Activated T-helper 1 cell treated with Interleukin-2 at 50 U/mL for 16 hours (primary cell): ENCODE data around the gene DTX1.

Experiments used
- DNase-seq: peaks from one replicate; pipeline ENCODE4 v3.0.0-alpha.2; 2020; ENCODE audit warnings: low read depth

Gene DTX1

DNA sequence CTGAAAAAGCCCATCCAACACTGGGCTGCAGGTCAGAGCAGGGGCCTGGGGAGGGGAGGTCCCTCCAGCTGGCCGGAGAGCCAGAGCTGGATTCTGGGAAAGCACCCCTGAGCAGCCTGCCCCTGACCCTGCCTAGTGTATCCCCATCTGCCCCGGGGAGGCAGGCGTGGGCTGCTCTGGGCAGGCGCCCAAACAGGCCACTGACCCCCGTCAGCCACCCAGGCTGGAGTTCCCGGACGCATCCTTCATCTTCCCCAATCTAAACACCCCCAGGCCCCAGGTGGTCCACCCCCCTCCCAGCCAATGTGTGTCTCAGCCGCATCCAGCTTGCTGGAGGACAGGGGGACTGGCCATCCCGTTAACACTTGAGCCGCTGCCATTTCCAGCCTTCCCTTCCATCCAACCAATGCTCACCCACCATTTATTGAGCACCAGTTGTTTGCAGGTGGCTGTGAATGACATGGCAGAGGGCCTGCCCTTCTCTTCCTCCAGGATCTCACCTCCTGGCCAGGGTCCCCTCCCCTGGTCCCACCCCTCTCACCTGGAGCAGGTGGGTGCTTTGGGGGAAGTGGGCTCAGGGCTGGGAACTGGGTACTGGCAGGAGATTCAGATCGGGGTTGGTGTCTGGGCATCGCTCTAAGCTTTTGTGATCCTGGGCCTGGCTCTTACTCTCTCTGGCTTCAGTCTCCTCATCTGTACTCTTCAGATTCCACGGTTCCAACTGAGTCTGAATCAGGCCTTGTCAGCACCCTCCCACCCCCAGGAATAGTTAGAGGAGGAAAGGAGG is 743 bp upstream of the DTX1 start:
- DNase-seq: no peak

DNA sequence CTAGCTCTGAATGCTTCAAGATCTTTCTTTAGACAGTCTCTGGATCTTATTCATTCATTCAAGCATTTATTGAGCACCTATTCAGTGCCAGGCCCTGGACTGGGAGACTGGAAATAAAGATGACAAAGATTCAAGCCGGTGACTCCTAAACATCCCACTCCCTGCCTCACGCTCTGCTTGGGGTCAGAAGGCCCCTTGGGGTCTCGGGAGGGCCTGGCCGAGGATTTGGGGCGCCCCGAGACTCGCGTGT is 224 bp upstream of the DTX1 start:
- no peak for DNase-seq

DNA sequence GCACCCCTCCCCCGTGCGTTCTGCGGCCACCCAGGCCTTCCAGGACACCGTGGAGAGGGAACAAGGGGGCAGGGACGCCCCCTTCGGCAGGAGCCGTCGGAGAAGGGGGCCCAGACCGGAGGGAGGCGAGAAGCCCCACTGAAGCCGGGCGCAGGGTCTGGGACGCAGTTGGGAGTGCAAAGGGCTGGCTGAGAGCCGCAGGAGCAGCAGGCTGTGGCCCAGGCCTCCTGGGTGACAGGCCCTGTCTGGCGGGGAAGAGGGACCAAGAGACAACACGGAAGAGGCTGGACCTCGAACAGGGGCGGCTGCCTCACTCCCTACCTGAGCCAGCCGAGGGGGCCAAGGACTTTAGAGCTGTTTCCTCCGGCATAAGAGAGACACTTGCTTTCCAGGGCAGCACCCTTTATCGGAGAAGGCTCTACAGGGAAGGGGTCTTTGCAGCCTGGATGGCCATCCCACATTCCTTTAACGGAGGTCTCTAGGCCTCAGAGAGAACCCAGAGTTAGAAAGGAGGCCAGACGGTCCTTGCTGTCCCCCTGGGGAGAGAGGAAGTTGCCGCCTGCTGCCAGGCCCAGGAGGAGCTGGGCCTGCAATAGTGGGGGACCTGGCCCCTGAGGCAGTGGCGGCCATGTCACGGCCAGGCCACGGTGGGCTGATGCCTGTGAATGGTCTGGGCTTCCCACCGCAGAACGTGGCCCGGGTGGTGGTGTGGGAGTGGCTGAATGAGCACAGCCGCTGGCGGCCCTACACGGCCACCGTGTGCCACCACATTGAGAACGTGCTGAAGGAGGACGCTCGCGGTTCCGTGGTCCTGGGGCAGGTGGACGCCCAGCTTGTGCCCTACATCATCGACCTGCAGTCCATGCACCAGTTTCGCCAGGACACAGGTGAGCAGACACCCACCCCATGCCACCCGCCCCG is 1.3 kb downstream of the DTX1 start:
- no peak for DNase-seq

DNA sequence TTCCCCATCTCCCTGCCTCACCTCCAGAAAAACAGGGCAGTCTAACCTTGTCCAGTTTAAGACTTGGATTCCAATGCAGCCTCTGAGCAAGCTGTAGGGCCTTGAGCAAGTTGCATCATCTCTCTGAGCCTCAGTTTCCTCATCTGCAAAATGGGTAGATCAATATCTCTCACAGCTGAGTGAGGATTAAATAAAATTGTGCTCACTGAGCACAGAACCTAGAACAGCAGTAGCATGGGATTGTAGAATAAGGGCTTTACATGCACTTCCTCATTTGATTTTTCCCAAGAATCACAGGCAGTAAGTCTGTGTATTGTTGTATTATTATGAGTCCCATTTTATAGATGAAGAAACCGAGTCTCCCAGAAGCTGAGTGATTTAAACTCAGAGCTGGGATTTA is 2.0 kb downstream of the DTX1 start:
- no peak for DNase-seq

GRCh38 chr12:113059071-113059595 is 2.6 kb downstream of the DTX1 start:
- DNase-seq: no peak

- no peak for DNase-seq
These were observed 3.9 kb downstream of the DTX1 start for GRCh38 chr12:113060336-113060960.

DNA sequence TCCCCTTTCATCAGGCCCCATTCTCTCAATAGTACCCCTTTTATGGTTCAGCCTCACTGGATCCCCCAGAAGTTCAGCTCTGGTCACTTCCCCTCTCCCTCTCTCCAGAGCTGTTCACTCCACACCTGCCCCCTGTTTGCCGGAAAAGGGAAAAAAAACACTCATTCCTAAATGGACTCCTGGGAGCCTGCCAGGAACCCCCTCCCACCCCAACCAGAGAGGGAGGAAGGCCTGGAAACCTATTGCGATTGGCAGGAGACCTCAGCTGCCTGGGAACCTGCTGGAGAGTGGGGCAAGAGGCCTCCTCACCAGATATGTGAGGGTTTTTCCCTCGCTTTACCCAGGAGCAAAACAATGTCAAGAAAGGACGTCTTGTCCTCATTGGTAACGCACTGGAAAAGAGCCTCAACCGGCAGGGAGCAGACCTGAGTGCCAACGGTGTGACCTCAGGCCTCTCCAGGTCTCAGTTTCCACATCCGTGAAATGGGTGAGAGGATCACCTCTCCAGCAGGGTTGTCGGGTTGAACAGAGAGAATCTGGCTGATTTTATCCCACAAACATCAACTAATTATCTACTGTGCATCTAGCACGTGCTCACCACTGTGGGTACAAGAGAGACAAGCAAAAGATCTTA is 4.6 kb downstream of the DTX1 start:
- no peak for DNase-seq

GRCh38 chr12:113062502-113063395 is 6.2 kb downstream of the DTX1 start:
- no peak for DNase-seq

DNA sequence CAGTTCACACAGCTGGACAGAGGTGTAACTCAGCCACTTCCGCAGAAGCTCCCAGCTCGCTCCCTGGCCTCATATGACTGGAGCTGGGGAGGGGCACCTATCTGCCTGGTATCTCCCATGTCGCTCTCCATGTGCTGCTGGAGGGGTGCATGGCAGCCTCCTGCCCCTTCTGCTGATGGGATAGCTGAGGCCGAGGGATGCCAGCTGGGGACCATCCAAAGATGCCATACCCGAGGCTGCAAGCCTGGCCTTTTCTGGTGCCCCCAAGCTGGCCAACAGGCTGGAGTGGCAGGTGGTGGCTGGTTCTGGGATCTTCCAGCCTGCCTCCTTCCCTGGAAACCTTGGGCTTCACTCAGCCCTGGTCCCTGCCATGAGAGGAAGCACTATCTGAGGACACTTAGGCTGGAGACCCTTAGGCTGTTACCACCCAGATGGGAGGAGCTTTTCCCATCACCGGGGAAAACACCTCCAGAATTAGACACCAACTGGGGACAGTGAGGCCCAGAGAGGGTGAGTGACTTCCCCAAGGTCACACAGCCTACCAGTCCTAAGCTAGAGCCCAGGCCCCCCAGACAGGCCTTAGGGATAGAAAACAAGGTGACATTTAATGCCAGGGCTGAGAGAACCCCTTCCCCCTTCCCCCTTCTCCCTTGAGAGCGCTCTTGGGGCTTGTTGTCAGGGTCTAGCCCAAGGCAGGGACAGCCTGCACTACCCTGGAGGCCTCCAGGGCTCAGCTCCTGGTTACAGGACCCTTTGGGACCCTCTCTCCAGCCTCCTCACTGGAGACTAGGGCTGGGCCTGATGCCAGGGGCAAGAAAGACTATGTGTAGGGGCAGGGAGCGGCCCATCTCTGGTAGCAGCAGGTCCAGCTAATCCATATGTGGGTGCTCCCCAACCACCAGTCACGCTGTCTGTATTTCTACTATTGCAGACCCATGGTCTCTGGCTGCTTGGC is 7.1 kb downstream of the DTX1 start:
- DNase-seq: no peak

DNA sequence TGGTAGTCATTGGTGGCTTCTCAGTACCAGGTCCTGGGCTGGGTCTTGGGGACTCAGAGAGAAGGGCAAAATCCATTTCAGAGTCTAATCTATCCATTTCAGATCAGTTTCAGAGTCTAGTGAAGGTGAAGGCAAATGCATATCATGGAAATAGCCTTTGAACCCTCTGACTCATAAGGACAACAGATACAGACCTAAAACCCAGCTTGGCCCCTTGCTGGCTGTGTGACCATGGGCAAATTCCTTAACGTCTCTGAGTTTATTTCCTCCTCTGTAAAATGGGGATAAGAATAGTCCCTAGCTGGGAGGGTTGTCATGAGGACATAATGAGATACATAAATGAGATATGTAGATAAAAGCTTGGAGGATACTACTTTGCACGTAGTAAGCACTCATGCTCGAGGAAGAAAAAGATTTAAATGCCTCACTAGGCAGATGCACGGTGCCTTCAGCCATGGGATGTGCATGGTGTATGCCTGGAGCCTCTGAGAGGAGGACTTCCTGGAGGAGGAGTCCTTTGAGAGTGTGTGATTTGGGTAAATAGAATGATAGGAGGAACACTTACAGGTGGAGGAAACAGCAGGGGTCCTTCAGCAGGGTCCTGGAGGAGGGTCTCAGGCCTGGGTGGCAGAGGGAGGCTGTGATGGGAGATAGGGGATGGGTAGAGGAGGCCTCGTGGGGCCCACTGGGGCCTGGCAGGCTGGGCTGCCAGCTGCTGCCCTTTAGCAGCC is 8.0 kb downstream of the DTX1 start:
- DNase-seq: no peak

DNA sequence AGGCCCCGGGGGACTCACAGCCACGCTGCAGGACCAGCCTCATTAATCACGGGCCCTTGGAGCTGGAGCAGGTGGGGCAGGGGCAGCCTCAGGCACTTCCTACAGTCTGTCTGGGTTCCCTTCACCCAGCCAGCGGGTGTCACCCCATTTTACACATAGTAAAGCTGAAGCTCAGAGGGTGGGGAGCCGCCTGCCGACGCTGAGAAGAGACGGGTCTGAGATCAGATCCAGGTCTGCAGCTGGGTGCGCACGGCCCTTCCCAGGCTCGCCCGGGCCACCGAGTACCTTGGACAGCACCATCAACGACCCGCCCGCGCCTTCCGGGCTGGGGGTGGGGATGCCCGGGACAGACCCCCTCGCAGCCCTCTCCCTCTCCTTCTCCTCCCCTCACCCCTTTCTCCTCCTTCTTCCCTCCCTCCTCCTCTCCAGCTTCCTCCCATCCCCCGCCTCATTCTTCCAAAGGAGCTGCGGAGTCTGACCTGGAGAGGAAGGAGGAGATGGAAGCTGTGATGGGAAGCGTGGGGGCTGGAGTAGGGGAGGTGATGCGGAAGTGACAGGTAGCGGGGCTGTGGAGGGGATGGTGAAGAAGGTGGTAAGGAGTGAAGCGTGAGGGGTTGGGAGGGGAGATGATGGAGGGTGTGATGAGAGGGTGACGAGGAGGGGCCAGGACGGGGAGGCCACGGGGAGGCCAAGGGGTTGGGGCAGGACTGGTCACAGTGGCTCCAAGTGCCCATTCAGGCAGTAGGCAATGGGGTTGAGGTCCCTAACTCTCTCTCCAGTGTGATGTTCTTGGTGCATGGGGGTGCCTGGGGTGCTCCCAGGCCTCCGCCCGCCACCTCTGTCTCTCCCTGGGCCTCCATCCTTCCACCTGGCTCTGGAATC is 8.8 kb downstream of the DTX1 start:
- no peak for DNase-seq

DNA sequence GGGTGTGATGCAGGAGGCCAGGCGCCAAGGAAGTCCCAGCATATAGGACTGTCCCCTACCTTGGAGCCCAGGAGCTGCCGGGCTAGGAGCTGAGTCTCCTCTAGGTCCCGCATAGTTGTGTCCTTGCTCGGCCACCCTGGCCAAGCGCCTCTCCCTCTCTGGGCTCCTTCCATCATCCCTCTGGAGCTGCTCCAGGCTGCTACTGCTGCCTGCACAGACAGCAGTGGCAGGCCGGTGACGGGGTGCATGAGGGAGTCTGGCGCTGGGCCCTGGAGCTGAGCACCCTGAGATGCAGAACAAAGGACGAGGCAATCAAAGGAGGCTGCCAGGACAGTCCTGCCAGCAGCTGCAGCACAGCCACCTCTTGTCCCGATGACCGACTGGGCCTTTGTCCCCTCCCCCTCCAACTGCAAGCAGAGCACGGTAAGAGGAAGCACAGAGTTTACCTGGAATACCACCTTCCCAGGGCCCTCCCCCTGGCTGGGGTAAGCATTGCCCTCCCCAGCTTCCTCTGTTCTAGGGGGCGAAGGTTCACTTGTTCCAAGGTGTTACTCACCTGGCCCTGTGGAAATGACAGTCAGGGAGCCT is 10.4 kb downstream of the DTX1 start:
- DNase-seq: no peak

- DNase-seq: no peak
These were observed 11.7 kb downstream of the DTX1 start for GRCh38 chr12:113067987-113068935.

- DNase-seq: no peak
These were observed 12.6 kb downstream of the DTX1 start for GRCh38 chr12:113069149-113069548.

- no peak for DNase-seq
These were observed 13.2 kb downstream of the DTX1 start for GRCh38 chr12:113069751-113070116.

DNA sequence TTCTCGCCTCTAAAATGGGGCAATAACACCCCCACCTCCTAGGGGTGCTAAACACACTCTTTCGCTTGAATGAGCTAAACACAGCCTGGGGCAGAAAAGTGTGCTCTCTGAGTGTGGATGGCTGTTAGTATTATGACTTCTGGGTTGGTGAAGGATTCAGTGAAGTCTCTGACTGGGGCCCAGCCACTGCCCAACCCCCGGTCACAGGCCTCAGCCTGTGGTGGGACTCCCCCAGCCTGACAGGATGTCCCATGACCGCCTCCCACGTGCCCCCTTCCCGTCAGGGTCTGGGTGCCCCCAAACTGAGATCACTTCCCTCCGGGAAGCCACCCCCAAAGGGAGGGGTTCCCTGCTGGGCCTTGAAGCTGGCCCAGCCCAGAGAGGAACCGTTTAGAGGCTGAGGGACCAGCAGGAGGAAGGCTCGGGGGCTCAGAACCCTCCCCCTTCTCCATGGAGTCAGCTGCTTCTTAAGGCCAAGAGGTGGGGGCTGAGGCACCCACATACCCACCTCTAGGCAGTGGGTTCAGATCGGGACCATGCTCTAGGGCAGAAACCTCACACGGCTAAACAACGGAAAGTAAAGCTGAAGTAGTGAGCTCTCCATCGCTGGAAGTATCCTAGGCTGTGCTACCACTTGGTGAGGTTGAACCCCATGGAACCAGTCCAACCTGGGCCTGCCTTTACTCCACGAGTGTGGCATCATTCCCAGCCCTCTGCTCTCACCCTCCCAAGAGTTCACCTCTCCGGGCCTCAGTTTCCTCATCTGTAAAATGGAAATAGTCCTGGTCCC is 13.8 kb downstream of the DTX1 start:
- no peak for DNase-seq
